ENCODE results near the gene TP53INP2.

TP53INP2 gene

GRCh38 chr20:34706302-34706875 is 2.2 kb downstream of the TP53INP2 start:
- TF ChIP-seq, protein P1, sequence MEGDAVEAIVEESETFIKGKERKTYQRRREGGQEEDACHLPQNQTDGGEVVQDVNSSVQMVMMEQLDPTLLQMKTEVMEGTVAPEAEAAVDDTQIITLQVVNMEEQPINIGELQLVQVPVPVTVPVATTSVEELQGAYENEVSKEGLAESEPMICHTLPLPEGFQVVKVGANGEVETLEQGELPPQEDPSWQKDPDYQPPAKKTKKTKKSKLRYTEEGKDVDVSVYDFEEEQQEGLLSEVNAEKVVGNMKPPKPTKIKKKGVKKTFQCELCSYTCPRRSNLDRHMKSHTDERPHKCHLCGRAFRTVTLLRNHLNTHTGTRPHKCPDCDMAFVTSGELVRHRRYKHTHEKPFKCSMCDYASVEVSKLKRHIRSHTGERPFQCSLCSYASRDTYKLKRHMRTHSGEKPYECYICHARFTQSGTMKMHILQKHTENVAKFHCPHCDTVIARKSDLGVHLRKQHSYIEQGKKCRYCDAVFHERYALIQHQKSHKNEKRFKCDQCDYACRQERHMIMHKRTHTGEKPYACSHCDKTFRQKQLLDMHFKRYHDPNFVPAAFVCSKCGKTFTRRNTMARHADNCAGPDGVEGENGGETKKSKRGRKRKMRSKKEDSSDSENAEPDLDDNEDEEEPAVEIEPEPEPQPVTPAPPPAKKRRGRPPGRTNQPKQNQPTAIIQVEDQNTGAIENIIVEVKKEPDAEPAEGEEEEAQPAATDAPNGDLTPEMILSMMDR (IDR thresholded peaks at IDR 0.05; ENCODE audit: control insufficient read depth, extremely low read depth, insufficient read depth): no peak
- DNase-seq (ENCODE audit: low read depth): no peak
- no peak overlapping the region for H3K4me3 ChIP-seq (ENCODE audit: low read depth, low read length)

- TF ChIP-seq, protein P1 (IDR thresholded peaks at IDR 0.05; ENCODE audit: control insufficient read depth, extremely low read depth, insufficient read depth): no peak
- no peak for DNase-seq (ENCODE audit: low read depth)
- no peak overlapping the region for H3K4me3 ChIP-seq (ENCODE audit: low read depth, low read length)
Measured at GRCh38 chr20:34706912-34707784, 3.0 kb downstream of the TP53INP2 start.

- no peak overlapping the region for H3K4me3 ChIP-seq (ENCODE audit: low read depth, low read length)
- DNase-seq (ENCODE audit: low read depth): no peak
- TF ChIP-seq, protein P1 (IDR thresholded peaks at IDR 0.05; ENCODE audit: control insufficient read depth, extremely low read depth, insufficient read depth): peak; percentile 46
Measured at GRCh38 chr20:34708621-34709043, 4.5 kb downstream of the TP53INP2 start.

GRCh38 chr20:34709044-34709830 is 5.1 kb downstream of the TP53INP2 start:
- DNase-seq (ENCODE audit: low read depth): no peak
- peak overlapping the region; percentile 48 for H3K4me3 ChIP-seq (ENCODE audit: low read depth, low read length)
- TF ChIP-seq, protein P1 (IDR thresholded peaks at IDR 0.05; ENCODE audit: control insufficient read depth, extremely low read depth, insufficient read depth): no peak

- TF ChIP-seq, protein P1 (IDR thresholded peaks at IDR 0.05; ENCODE audit: control insufficient read depth, extremely low read depth, insufficient read depth): peak; percentile 42
- DNase-seq (ENCODE audit: low read depth): no peak
- peak overlapping the region; percentile 48 for H3K4me3 ChIP-seq (ENCODE audit: low read depth, low read length)
Measured at GRCh38 chr20:34709831-34710567, 5.9 kb downstream of the TP53INP2 start.

GRCh38 chr20:34710568-34710839 is 6.4 kb downstream of the TP53INP2 start:
- TF ChIP-seq, protein P1 (IDR thresholded peaks at IDR 0.05; ENCODE audit: control insufficient read depth, extremely low read depth, insufficient read depth): no peak
- DNase-seq (ENCODE audit: low read depth): no peak
- H3K4me3 ChIP-seq (ENCODE audit: low read depth, low read length): peak overlapping the region; percentile 48

Data from LNCaP clone FGC (cell line).